Activated T-cell treated with anti-CD3 and anti-CD28 coated beads, Interleukin-2, amount 50 U/mL, for 1 hour (primary cell): Measurements from ENCODE around the gene PPA2.
"Not testable (repeated sequence)": the region's sequence is repeated elsewhere in the genome, so short reads cannot be mapped to it uniquely, and the experiment has no call there.

Source experiments
- DNase-seq: peaks from one replicate; pipeline ENCODE4 v3.0.0-alpha.2; 2020

Gene PPA2

GRCh38 chr4:105458541-105458940 lies 15.3 kb downstream of the PPA2 start:
- DNase-seq, result not testable (repeated sequence)

GRCh38 chr4:105458001-105458400 lies 15.9 kb downstream of the PPA2 start:
- no peak for DNase-seq

GRCh38 chr4:105455998-105456397 lies 17.9 kb downstream of the PPA2 start:
- no peak for DNase-seq

GRCh38 chr4:105455182-105455581 lies 18.7 kb downstream of the PPA2 start:
- DNase-seq, result no peak

- DNase-seq, result no peak
These were observed 20.2 kb downstream of the PPA2 start for GRCh38 chr4:105453550-105454205.

- DNase-seq, result no peak
These were observed 22.5 kb downstream of the PPA2 start for GRCh38 chr4:105451346-105451745.

GRCh38 chr4:105440890-105441289 lies 33.0 kb downstream of the PPA2 start:
- no peak for DNase-seq

GRCh38 chr4:105437637-105438036 lies 36.2 kb downstream of the PPA2 start:
- DNase-seq, result no peak

GRCh38 chr4:105436414-105436813 lies 37.4 kb downstream of the PPA2 start:
- no peak for DNase-seq

GRCh38 chr4:105434940-105435339 lies 38.9 kb downstream of the PPA2 start:
- no peak for DNase-seq

GRCh38 chr4:105433421-105433820 lies 40.4 kb downstream of the PPA2 start:
- DNase-seq, result no peak

- DNase-seq, result no peak
These were observed 41.4 kb downstream of the PPA2 start for GRCh38 chr4:105432438-105432837.

- no peak for DNase-seq
These were observed 43.1 kb downstream of the PPA2 start for GRCh38 chr4:105430811-105431210.

- no peak for DNase-seq
These were observed 47.5 kb downstream of the PPA2 start for GRCh38 chr4:105426187-105426897.

GRCh38 chr4:105422207-105422920 lies 51.5 kb downstream of the PPA2 start:
- no peak for DNase-seq

GRCh38 chr4:105417624-105418023 lies 56.2 kb downstream of the PPA2 start:
- no peak for DNase-seq

GRCh38 chr4:105415281-105415744 lies 58.5 kb downstream of the PPA2 start:
- DNase-seq, result no peak

- no peak for DNase-seq
These were observed 59.5 kb downstream of the PPA2 start for GRCh38 chr4:105414316-105414715.

GRCh38 chr4:105409135-105409534 lies 64.7 kb downstream of the PPA2 start:
- not testable (repeated sequence) for DNase-seq

- no peak for DNase-seq
These were observed 72.8 kb downstream of the PPA2 start for GRCh38 chr4:105400901-105401677.

- no peak for DNase-seq
These were observed 74.2 kb downstream of the PPA2 start for GRCh38 chr4:105399532-105400161.

GRCh38 chr4:105392858-105393257 lies 81.0 kb downstream of the PPA2 start:
- no peak for DNase-seq

- DNase-seq, result no peak
These were observed 84.7 kb downstream of the PPA2 start for GRCh38 chr4:105389167-105389566.
